CD4-positive, alpha-beta T cell treated with Interleukin-2 at 100 ng/mL for 4 hours (primary cell): ENCODE measurements around the gene EPHB4.
"Not testable (repeated sequence)": the region's sequence is repeated elsewhere in the genome, so short reads cannot be mapped to it uniquely, and the experiment has no call there.

Experiments
- DNase-seq: peaks from one replicate; pipeline ENCODE4 v3.0.0-alpha.2; 2020; ENCODE audit warnings: low spot score

The EPHB4 gene

GRCh38 chr7:100827330-100828226, at the start of gene EPHB4:
Gene EPHB4 (minus strand): TSS chr7:100827523. CDS start chr7:100827030, 493 bp downstream.
- DNase-seq, result no peak

- DNase-seq, result no peak
Measured at GRCh38 chr7:100875356-100875751, 48.0 kb upstream of the EPHB4 start.

- peak; percentile 99 for DNase-seq
Measured at GRCh38 chr7:100874577-100875355, 47.4 kb upstream of the EPHB4 start, which contains the start of gene SRRT. Gene SRRT (plus strand): TSS chr7:100875103. CDS start chr7:100875591, 488 bp downstream.

- no peak for DNase-seq
Measured at GRCh38 chr7:100874300-100874576, 46.9 kb upstream of the EPHB4 start.

- no peak for DNase-seq
Measured at GRCh38 chr7:100873599-100874299, 46.4 kb upstream of the EPHB4 start.

- DNase-seq, result no peak
Measured at GRCh38 chr7:100867776-100868485, 40.6 kb upstream of the EPHB4 start.

GRCh38 chr7:100867040-100867775, 39.9 kb upstream of the EPHB4 start, which contains the start of gene TRIP6:
Gene TRIP6 (plus strand): TSS chr7:100867387. CDS start chr7:100867498, 111 bp downstream.
- DNase-seq, result peak; percentile 45

GRCh38 chr7:100866729-100867039, 39.4 kb upstream of the EPHB4 start:
- DNase-seq, result no peak

- no peak for DNase-seq
Measured at GRCh38 chr7:100865938-100866728, 38.8 kb upstream of the EPHB4 start.

GRCh38 chr7:100865372-100865911, 38.1 kb upstream of the EPHB4 start:
- no peak for DNase-seq

- DNase-seq, result no peak
Measured at GRCh38 chr7:100864263-100864845, 37.0 kb upstream of the EPHB4 start.

GRCh38 chr7:100863406-100863950, 36.2 kb upstream of the EPHB4 start:
- no peak for DNase-seq

- no peak for DNase-seq
Measured at GRCh38 chr7:100861616-100861985, 34.3 kb upstream of the EPHB4 start.

- no peak for DNase-seq
Measured at GRCh38 chr7:100860702-100861615, 33.6 kb upstream of the EPHB4 start.

GRCh38 chr7:100859856-100860255, 32.5 kb upstream of the EPHB4 start:
- DNase-seq, result no peak

- no peak for DNase-seq
Measured at GRCh38 chr7:100856871-100857282, 29.6 kb upstream of the EPHB4 start.

GRCh38 chr7:100855515-100855914, 28.2 kb upstream of the EPHB4 start:
- no peak for DNase-seq

GRCh38 chr7:100854899-100855298, 27.6 kb upstream of the EPHB4 start:
- not testable (repeated sequence) for DNase-seq
